HG02852 (cell line): ENCODE results near the gene CC2D2A.
"Not testable (repeated sequence)": the region's sequence is repeated elsewhere in the genome, so short reads cannot be mapped to it uniquely, and the experiment has no call there.

Source experiments
- ATAC-seq: cut with Tn5 transposase; IDR thresholded peaks from one replicate; pipeline ENCODE4 v1.9.1; 2021; ENCODE audit warnings: mild to moderate bottlenecking, moderate library complexity; ENCODE audit not compliant: unreplicated experiment

CC2D2A gene

DNA sequence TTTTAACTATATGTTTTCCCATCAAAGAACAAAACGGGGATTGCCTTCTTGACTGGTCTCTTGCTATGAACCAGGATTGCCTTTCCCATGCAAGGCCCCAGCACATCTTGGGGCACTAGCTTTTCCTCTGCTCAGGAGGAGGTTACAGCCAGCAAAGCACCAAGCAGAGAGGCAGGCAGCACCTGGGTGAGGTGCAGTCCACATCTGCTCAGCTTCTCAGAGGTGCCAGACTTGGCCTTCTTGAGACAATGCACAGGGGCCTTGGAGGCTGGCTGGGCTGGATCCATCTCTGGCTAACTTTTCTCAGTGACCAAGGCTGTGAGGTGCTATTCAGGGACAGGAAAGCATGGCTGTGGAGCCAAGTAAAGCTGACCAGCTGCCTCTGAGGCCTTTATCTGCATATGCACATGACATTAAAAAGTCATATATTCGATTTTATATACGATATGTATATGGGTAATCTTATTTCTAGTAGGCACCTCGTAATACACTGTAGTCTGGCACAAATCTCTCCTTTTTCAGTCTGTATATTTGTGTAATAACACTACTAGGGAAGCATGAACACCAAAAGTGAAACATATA is 86.9 kb downstream of the CC2D2A start:
- ATAC-seq, result no peak

GRCh38 chr4:15557786-15558550 is 88.3 kb downstream of the CC2D2A start:
- ATAC-seq, result no peak

GRCh38 chr4:15558561-15558960 is 88.9 kb downstream of the CC2D2A start:
- ATAC-seq, result no peak

GRCh38 chr4:15562114-15562513 is 92.4 kb downstream of the CC2D2A start:
- no peak for ATAC-seq

DNA sequence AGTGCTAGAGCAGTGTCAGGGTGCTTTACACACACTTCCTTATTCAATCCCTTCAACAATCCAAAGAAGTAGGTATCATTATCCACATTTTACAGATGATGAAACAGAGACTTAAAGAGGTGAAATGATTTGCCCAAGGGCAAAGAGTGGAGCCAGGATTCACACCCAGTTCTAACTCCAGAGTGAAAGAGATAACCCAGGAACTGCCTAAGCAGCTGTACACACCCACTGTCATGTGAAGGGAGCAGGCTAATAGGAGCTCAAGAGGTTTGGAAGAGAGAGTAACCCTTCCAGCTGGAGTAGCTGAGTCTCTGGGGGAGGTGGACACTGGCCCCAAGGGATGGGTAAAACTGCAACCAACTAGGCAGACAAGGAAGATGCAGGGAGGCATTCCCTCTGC is 92.9 kb downstream of the CC2D2A start:
- ATAC-seq, result no peak

DNA sequence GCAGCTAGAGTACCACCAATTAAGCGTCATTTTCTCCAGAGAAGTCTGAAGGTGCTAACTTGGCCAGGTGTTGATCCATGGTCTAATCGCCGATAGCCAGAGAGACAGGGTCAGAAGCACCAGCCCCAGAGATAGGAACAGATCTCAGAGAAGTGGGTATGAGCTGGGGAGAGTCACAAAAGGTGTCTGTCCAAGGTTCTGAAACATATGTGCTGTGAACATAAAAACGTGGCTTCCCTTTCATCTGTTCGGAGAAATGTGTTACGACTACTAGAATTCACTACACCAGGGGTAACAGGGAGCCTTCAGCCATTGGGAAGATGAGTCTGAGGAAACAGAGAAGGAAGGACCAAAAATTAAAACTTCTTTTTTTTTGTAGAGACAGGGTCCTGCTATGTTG is 94.2 kb downstream of the CC2D2A start:
- no peak for ATAC-seq

DNA sequence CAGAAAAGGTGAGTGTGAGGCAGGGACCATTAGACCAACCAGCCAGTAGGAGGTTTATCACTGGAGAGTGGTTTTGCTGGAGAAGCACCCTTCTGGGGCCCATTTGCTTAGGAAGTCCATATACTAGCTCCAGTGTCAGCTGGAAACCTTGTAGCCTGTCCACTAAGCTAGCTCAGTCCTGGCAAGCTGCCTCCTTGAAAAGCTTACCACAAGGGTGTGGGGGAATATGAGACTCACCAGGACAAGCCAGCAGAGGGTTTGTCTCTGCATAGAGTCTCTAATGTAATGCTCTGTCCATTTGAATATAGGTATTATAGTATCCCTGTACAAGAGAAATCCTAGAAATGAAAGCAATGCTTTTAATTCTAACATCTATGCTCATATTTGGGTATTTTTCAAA is 99.1 kb downstream of the CC2D2A start:
- no peak for ATAC-seq

DNA sequence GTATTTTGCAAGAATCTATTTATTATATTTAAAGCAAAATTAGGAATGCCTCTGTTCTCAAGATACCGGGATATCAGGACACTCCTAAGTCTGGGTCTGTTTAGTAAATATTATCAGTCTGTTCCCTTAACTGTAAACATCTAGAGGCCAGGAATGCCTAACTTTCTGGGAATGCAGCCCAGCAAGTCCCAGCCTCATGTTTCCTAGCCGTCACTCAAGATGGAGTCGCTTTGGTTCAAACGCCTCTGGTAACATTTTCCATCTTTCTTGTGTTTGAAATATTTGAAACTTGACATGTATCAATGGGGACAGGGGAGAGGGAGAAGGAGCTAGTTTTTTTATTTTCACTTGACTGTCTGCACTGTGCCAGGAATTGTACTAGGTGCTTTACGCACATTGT is 100.1 kb downstream of the CC2D2A start:
- no peak for ATAC-seq

GRCh38 chr4:15575966-15576365 is 106.3 kb downstream of the CC2D2A start:
- ATAC-seq, result no peak

DNA sequence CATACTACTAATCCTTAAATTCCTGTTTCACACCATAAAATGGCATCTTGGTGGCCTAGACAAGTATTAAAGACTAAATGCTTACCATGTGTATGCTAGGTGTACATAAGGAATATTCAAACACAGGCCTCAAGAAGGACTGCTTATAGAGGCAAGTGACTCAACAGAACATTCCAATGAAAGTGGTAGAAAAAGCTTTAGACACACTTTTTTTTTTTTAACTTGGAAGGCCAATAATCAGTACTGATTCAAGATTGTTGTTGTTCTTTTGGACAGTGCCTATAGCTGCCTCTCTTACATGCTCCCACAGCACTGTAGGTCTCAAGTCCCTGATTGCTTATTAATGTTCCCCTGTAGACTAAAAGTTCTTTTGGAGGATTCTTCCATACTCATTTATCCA is 107.8 kb downstream of the CC2D2A start:
- no peak for ATAC-seq

DNA sequence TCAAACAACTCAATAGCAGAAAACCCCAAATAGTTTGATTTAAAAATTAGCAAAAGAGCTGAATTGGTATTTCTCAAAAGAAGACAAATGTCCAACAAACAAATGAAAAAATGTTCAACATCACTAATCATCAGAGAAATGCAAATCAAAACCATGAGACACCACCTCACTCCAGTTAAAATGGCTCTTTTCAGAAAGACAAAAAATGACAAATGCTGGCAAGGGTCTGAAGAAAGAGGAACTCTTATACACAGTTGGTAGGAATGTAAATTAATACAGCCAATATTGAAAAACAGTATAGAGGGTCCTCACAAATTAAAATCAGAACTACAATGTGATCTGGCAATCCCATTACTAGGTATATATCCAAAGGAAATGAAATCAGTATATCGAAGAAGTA is 115.1 kb downstream of the CC2D2A start:
- no peak for ATAC-seq

- no peak for ATAC-seq
These were observed 115.6 kb downstream of the CC2D2A start for GRCh38 chr4:15585331-15585730.

DNA sequence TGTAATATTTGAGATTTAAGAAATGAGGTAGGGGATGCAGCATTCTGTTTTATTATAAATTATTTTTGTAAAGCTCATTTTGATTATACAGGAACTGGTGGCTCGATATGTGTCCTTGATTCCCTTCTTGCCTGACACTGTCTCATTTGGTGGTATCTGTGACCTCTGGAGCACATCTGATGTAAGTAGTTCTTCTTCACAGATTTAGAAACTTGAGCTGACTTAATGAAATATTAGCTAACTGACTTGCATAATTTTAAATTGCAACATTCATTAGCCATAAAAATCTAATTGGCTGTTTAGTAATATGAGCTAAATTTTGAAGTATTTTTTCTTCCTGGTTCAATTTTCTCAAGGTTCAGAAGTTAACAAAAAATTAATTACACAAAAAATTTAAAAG is 116.4 kb downstream of the CC2D2A start:
- no peak for ATAC-seq

- no peak for ATAC-seq
These were observed 118.0 kb downstream of the CC2D2A start for GRCh38 chr4:15587649-15588048.

- no peak for ATAC-seq
These were observed 123.1 kb downstream of the CC2D2A start for GRCh38 chr4:15592799-15593198.

DNA sequence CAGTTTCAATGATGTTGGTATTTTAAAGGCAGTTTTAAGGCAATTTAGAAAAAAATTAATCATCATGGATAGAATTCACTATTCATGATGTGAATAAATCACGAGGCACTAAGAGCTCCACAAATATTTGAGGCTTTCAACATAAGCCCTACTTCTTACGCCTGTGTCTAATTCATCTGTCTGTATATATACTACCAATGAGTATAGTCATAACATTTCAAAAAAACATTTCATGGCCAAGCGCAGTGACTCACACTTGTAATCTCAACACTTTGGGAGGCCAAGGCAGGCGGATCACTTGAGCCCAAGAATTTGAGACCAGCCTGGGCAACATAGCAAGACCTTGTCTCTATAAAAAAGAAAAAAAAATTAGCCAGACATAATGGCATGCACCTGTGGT is 129.0 kb downstream of the CC2D2A start:
- no peak for ATAC-seq

DNA sequence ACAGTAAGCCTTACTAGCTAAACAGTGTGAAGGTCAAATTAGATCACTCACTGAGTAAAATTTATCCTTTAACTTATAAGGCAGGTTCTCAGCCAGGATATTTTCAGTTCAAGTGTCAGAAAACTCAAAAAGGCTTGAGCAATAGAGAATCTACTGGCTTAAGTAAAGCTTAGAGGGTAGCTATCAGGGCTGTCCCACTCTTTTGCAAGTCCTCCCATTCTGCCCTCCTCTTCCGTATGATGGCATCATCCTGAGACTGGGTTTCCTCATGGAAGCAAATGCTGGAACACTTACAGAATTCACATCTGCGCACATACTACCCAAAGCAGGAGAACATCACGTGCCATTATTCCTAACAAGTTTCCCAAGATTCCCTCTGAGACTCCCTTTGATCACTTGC is 130.5 kb downstream of the CC2D2A start:
- no peak for ATAC-seq

DNA sequence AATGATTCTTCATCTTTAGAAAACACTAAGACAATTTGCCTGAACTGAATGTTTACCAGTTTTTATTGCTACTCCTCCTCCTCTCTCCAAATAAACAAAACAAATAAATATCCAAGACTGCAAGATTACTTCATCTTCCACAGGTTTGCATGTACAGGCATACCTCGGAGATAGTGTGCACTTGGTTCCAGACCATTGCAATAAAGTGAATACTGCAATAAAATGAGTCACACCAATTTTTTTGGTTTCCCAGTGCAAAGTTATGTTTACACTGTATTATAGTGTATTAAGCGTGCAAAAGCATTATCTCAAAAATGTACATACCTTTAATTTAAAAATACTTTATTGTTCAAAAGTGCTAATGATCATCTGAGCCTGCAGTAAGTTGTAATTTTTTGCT is 132.2 kb downstream of the CC2D2A start:
- ATAC-seq, result no peak

DNA sequence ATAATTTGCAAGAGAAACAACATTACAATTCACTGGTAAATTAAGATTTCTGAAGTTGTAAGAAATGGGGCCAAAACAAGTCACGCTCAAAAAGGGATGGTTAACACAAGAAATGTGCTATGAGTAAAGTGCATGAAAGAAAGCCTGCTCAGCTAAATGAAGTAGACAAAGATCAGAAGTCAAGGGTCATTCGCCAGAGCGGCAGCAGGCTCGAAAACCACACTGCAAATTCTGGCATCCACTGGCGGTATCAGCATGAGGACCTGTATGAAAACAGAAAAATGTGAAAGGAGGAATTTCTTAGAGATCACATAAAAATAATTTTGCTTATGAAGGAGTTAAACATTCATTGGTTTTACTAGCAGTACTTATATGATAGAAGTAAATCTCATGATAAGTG is 135.9 kb downstream of the CC2D2A start:
- no peak for ATAC-seq

GRCh38 chr4:15610855-15611254 is 141.2 kb downstream of the CC2D2A start:
- ATAC-seq, result no peak

- no peak for ATAC-seq
These were observed 142.5 kb downstream of the CC2D2A start for GRCh38 chr4:15612136-15612535.

DNA sequence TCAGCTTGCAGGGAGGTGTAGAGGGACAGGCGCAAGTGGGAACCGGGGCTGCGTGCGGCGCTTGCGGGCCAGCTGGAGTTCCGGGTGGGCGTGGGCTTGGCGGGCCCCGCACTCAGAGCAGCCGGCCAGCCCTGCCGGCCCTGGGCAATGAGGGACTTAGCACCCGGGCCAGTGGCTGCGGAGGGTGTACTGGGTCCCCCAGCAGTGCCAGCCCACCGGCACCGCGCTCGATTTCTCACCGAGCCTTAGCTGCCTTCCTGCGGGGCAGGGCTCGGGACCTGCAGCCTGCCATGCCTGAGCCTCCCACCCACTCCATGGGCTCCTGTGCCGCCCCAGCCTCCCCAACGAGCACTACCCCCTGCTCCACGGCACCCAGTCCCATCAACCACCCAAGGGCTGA is 145.2 kb downstream of the CC2D2A start:
- ATAC-seq, result not testable (repeated sequence)

DNA sequence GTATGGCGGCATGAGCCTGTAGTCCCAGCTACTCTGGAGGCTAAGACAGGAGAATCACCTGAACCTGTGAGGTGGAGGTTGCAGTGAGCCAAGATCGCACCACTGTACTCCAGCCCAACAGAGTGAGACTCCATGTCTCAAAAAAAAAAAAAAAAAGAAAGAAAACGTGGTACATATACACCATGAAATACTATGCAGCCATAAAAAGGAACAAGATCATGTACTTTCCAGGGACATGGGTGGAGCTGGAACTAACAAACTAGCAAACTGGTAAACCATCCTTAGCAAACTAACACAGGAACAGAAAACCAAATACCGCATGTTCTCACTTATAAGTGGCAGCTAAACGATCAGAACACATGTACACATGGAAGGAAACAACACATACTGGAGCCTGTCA is 147.7 kb downstream of the CC2D2A start:
- ATAC-seq, result not testable (repeated sequence)
